OCI-LY7 (cell line): ENCODE data around the gene CNTNAP1.

Source experiments
- CTCF ChIP-seq: fragments of 200-600 bp; sonication (generic); conservative IDR thresholded peaks from 2 replicates; pipeline ENCODE4 v1.5.1; 2014; ENCODE audit warnings: mild to moderate bottlenecking, antibody characterized with exemption, low read length, moderate library complexity, mixed read lengths
- EZH2phosphoT487 ChIP-seq: fragments of 200-600 bp; sonication (generic); IDR thresholded peaks from 2 replicates; pipeline ENCODE4 v1.6.1; 2018; ENCODE audit warnings: low read depth, borderline replicate concordance, mild to moderate bottlenecking, mixed run types, antibody characterized with exemption, low read length, moderate library complexity, mixed read lengths

- TF ChIP-seq CTCF (no peak), EZH2phosphoT487 (no peak)
Measured at GRCh38 chr17:42676424-42677011, 5.8 kb upstream of the CNTNAP1 start, which contains the start of gene PLEKHH3.
